ENCODE results near the gene TLCD4.
A peak's percentile ranks its signal among the peaks of the same experiment; 100 is the strongest.

Gene TLCD4

DNA sequence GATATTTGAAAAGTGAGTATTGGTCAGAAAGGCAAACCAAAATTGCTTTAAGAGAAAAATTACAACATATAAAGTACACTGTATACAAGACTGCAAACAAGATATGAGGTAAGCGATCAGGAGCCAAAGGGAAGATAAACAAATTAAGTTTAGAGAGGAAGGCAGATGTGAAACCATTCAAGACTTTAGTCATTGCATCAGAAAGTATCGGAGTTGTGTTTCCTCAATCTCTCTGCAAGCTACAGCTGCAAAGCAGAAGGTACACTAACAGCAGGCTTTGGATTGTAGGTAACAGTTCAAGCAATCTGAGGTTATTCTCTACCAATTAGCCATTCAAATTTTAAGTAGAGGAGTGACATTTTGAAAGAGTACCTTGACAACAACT lies 21.3 kb upstream of the TLCD4 start:
- no peak for DNase-seq

DNA sequence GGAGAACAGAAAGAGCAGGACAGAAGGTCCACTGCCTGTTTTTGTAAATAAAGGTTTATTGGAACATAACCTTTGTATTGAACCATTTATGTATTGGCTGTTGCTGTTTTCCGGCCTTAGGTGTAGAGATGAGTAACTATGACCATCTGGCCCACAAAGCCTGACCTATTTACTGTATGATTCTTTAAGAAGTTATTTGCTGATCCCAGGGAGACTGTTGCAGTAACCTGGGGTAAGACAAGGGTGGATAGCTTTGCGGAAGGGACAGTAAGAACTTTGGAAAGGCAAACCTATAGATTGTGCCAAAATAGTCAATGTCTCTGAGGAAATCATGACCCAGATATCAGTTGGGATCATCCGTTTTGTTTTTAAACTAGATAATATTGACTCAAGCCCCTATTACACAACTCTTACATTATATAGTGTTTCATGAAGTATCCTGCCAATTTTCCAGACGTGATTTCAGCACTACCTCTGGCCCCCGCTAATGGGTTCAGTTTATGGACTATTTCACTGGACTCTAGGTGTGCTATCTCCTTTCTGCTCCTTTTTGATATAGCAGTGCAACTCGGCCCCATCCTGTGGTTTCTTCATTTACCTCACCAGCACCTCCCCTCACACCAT lies 20.8 kb upstream of the TLCD4 start:
- no peak for DNase-seq

DNA sequence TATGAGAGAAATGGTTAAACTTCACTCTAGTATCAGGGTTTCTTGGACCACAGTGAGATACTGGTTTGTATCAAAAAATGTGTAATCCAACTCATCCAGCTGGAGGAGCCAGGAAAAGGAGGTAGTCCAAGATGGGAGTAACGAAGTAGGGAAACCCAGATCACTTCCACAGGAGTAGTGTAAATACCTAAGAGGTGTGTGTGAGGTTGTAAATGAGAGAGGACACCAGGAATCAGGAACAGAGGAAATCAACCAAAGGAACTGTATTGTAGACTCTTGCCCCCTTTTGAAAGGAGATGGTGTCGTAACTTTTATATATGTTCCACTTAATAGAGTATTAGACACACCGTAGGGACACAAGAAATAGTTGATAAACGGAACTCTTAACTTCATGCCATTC lies 19.7 kb upstream of the TLCD4 start:
- DNase-seq, result no peak

DNA sequence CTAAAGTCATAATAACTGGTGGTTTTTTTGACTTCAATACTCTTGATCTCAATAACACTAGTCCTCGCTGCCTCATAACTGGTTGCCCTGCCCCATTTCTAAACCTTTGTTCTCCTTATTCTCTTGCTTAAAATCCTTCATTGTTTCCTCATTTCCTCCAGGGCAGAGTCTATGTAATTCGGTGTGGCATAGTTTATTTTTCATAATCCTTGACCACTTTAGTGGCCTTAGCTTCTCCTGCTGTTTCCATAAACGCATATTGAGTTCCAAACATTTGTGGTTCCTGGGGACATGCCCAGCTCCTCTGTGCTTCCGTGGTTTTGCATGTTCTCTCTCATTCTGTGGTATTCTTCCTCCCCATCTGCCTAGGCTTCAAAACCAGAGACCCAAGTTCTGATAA lies 19.0 kb upstream of the TLCD4 start:
- no peak for DNase-seq

DNA sequence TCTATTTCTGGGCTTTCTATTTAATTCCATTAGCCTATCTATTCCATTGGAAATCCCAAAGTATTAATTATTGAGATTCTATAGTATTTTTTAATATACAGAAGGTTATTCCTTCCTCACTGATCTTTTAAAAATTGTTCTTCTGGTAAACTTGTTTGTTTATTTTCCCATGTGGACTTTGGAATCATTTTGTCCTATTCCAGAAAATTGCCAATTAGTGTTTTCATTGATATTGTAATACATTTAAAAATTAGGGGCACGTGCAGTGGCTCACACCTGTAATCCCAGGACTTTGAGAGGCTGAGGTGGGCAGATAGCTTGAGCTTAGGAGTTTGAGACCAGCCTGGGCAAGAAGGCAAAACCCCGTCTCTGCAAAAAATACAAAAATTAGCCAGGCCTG lies 8.4 kb upstream of the TLCD4 start:
- DNase-seq, result no peak

DNA sequence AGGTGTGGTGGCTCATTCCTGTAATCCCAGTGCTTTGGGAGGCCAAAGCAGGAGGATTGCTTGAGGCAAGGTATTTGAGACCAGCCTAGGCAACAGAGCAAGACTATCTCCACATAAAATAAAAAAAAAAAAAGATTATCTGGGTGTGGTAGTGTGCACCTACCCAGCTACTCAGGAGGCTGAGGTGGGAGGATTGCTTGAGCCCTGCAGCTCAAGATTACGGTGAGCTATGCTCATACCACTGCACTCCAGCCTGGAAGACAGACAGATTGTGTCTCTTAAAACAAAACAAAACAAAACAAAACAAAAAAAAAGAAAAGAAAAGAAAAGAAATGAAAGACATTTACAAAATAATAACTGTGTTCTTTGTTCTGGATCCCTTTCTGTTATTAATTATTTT lies 6.1 kb upstream of the TLCD4 start:
- no peak for DNase-seq

DNA sequence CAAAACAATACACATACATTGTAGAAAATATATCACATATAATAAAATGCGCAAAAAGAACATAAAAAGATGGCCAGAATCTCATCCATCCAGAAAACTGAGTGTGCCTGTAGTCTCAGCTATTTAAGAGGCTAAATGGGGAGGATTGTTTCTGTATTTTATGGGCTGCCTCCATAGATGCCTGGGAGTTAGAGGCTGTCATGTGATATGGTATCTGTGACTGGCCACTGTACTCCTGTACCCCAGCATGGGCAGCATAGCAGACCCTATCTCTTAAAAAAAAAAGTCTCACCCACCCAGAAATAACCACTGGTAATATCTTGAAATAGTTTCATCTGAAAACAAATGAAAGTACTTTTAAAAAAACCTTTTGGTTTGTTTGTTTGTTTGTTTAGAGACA lies 3.5 kb upstream of the TLCD4 start:
- DNase-seq, result no peak

DNA sequence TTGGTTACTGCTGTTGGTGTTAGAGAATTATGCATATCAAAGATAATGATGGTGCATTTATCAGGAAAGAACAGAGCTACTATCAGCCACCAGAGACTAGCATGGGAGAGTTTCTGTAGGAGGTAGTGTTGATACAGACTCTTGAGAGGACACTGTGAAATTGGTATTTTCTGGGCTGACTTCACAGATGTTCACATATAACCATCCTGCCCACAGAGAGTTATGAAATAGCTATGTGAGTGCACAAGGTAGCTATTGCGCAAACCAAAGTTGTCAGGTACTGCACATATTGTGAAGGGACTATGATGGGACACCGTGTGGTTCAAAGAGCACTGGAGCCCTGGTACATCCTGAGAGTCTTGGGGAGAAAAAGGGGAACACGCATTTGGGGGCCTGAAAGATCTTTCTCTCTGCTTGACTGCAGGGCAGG lies 1.4 kb upstream of the TLCD4 start:
- DNase-seq, result no peak

DNA sequence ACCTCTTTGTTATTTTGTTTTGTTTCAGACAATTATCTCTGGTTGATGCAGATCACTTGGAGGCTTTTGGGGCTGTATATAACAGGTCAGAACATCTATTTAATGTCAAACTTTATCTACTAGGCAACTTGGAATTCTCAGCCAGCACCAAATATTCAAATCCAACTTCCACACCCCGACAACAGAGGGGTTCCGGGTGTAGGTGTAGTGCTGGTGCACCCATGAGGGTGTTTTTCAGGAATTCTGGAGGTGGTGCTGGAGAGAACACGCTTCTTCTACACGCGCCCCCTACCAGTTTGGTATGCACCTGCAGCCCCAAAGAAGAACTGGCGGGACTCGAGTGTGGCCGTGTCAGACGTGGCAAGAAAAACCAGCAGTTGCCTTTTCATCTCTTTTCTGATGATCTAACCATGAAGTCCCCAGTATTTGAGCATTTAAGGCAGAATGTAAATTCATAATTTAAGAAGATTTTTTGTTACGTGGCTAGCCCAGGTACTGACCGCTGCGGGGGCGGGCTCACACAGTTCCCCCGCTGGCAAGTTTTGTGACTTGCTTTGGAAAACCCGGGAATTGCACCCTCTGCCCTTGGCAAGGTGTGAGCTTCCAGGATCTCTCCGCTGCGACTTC lies 462 bp upstream of the TLCD4 start:
- DNase-seq, result peak; percentile 40 to 44

DNA sequence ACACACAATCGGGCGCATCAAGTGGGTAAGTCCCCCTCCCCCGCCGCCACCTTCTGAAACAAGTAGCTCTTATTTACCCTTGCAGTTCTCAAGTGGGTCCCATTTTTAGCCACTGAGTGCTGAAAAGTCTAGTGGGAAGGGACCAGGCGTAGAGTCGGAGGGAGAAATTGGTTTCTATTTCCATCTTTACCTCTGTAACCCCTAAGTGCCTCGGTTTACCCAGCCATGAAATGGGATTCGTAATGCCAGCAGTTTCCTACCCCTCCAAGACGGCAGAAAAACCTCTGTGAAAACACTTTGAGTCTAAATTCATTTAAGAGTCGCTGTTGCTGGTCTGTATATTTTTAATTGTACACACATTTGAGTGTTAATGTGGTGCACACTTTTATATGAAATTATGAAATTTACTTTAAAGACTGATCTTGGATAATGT lies 928 bp downstream of the TLCD4 start:
- no peak for DNase-seq

DNA sequence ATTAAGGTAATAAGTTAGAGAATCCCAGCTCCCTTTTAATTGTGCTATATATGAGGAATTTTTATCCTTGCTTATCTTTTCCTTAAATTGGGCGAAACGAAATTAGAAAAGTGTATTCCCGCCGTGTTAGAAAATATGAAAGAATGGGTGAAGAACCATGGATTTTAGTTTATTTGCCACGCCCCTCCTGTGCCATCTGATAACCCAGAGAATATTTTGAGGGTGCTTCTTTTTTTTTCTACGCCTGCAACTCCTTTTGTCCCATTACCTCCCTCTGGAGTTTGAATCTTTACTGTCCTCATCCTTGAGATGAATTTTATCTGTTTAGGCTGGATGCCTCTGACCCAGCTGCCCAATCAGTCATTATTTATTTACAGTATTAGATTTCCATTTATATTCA lies 1.6 kb downstream of the TLCD4 start:
- DNase-seq, result no peak

DNA sequence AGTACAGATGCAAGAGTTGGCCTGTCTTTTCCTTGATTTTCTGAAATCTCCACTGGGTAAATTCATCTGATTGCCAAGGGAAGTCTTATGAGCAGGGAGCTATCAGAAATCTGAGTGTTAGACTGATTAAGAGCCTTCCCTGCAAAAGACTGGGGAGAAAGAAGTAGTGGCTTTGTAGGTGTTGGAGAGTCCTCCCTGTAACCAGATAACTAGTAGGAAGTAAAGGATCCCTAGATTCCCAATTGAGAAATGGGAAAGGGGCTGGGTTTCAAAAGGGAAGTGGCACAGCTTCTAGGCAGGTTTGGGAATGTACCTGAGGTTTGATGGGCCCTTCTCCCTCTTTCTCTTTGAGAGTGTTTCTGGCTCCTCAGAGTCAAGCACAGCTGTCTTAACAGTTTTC lies 2.1 kb downstream of the TLCD4 start:
- no peak for DNase-seq

DNA sequence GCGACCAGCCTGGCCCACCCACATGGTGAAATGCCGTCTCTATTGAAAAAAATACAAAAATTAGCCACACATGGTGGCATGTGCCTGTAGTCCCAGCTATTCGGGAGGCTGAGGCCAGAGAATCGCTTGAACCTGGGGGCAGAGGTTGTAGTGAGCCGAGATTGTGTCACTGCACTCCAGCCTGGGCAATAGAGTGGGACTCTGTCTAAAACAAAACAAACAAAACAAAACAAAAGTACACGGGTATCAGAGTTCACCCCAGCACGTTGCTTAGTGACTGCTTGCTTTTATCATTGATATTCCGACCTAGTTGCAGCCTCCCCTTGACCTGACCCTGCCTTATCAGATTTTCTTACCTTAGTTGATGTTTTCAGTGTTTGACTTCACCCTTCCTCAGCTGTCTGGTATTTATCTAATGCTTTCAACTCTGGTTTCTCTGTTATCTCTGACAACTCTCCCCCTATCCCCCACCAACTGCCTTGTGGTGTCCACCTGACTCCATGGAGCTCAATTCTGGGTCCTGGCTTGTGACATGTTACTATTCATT lies 5.1 kb downstream of the TLCD4 start:
- no peak for DNase-seq

DNA sequence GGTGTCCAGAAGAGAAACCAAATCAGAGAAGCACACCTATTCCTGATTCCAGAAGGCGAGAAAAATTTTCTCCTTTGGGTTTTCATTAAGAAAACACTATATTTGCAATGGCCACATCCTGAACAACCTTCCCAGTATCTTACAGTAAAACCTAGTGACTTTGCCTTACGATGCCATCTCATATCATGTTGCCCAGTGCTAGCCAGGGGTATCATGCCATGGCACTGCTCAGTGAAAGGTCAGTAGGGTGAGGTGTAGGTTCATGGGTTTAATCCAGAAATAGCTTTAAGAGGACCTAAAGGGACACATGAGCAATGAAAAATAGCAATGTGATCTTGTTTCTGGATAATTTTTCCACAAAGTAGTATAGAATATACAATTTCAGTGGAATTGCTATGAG lies 7.2 kb downstream of the TLCD4 start:
- DNase-seq, result no peak

DNA sequence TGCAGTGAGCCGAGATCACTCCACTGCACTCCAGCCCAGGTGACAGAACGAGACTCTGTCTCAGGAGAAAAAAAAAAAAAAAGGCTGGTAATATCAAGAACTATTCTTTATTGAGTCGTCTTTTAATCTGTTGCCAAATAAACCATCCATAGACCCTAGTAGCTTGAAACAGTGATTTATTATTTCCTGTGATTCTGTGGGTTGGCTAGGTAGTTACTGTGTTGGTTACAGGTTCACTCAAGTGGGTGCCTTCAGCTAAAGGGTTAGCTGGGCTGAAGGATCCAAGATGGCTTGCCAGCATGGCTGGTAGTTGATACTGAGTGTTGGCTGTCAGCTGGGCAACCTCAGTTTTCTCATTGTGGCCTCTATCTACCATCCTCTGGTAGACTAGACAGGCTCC lies 9.2 kb downstream of the TLCD4 start:
- no peak for DNase-seq

DNA sequence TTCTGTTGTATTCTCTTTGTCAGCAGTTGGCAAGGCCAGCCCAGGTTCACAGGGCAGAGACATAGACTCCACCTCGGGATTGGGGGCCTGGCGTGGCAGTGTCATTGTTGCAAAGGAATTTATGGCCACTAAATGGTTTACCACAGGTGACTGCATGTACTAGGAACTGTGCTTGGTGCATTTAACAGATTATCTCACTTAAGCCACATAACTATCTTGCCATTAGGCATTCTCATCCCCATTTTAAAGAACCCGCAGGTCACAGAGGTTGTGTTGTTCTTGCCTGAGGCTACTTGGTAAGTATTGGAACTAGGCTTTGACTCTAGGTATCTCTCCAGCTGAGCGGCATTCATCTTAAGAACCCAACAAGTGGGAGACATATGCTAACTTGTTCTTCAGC lies 9.7 kb downstream of the TLCD4 start:
- DNase-seq, result no peak

DNA sequence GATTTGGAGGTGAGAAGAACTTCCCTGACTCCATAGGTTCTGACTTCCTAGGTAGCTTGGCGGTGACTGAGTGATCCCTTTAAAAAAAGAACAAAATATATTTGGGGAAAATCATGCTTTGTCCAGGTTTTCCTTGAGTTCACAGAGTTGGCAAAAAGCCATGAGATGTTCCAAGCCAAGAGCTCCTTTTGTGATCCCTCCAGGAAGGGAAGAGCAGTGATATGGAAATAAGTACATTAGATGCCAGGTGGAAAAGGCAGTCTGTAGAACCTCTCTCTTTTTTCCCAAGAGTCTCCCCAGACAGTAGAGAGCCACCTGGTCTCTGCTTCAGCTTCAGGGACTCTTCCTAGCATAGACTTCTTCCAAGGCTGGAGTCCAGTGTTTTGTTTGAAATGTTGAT lies 10.2 kb downstream of the TLCD4 start:
- DNase-seq, result no peak

DNA sequence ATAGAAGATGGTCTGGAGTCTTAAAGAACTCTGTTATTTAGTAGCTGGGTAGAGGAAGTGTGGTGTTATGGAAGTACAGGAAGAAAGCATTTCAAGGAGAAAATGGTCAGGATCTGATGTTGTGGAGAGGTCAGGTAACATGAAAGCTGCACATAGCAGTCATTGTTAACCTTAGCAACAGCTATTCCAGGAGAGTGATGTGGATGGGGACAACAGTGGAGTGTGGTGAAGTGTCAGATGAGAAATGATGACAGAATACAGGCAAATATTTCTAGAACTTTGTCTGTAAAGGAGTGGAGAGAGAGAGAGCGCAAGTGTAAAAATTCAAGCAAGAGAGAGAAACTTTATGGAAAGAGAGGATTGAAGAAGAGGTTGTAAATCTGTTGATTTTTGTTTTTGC lies 15.6 kb downstream of the TLCD4 start:
- no peak for DNase-seq

DNA sequence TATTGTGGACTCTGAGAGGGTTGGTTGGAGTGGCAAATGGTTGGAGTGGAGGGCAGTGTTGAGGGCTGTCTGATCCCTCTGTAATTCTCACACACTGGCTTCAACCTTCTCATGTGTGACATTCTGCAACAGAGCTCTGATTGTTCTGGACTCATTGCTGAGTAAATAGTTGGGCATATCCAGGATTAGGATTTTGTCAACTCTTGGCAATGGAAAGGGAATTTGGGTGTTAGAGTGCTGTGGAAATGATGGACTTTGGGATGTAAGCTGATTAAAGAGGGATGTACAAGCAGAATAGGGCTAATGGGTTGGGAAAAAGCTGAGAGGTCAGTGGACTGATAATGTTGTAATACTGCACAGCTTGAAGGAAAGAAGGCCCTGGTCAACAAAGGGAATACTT lies 16.5 kb downstream of the TLCD4 start:
- no peak for DNase-seq

DNA sequence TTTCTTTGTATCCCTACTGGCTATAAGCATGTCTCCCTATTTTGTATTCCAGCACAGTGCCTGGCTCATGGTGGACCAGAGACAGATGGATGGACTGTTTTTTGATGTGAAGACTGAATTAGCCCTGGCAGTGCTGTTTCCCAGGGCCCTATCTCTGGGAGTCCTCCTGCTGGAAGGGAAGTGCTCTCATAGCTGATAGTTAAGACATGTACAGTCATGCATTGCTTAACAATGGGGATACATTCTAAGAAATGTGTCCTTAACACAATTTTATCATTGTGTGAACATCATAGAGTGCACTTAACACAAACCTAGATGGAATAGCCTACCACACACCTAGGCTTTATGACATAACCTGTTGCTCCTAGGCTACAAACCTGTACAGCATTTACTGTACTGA lies 21.1 kb downstream of the TLCD4 start:
- DNase-seq, result no peak

DNA sequence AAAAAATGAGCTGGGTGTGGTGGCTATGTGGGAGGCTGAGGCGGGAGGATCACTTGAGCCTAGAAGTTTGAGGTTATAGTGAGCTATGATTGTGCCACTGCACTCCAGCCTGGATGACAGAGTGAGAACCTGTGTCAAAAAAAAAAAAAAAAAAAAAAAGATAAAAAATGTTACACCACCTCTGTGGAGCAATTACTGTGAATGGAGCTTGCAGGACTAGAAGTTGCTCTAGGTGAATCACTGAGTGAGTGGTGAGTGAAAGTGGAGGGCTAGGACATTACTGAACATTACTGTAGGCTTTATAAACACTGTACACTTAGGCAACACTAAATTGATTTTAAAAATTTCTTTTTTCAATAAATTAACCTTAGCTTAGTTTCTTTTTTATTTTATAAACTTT lies 21.9 kb downstream of the TLCD4 start:
- no peak for DNase-seq

DNA sequence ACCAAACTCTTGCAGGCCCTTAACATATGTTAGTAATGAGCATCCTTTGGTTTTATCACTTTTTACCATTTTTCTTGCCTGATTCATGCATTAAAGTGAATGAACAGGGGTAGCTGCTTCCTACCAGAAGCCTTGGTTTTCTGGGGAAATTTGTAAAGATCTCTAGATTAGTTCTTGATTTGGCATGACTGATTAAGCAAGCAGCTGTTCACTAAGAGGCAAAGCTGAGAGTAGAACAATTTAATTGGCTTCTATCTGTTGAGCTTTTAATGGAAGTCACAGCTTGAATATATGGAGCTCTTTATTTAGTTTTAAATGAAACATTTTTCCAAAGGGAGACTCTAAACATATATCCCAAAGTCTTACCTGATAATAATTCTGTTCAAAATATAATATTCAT lies 23.6 kb downstream of the TLCD4 start:
- no peak for DNase-seq

DNA sequence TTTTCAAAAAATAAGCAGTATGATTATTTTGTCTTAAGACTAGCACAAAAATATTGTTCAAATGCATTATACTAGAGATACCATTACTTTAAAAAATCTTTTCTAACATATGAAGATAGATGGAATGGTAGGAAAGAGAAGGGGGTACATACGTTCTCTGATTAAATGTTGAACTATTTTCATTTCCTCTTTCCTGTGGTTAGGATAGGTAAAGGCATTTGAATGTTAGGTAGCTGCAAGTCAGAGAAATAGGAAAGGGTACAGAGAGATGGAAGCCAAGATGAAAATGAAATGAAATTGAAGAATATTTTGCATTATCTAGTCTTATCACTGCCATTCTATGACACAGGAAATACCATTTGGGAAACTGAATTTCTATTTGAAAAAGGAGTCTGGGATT lies 28.3 kb downstream of the TLCD4 start:
- no peak for DNase-seq

DNA sequence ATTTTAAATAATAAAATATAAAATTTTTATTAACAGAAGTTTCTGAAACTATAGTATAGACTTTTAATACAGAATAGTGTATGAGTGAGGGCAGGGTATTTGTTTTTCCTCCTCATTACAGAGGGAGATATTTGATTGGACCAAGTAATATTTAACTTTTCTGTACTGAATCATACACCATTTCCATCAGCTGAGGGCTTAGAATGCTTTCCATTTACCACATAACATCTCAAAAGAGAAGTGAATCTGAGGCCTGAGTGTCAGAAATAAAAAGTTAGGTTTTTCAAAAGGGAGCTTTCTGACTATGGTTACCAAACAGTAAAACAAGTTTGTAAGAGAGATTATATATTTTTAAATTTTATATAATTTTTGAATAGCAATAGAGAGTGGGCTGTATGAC lies 29.5 kb downstream of the TLCD4 start:
- no peak for DNase-seq

DNA sequence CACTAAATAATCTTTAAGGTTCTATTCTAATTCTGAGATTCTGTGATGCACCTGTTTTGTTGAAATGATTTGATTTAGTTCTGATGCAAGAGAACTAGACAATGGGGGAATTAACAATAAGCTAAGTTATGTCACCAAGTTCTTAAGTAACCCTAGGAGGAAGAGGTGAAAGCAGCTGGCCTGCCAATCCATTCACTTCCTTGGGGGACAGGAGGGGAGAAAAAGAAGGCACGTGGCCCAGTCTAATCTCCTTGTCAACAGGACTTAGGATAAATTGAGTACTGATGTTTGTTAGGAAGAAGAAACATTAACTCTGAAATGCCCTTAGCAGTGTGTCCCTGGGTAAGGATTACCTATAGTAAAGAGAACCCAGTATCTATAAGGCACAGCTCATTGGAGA lies 36.9 kb downstream of the TLCD4 start:
- no peak for DNase-seq
